Stimulated activated CD4-positive, alpha-beta T cell treated with anti-CD3 and anti-CD28 coated beads, Interleukin-1b, Interleukin-23, amount 100 ng/mL, for 4 hours (primary cell): ENCODE data around the gene LIN28A.
"Not testable (repeated sequence)": the region's sequence is repeated elsewhere in the genome, so short reads cannot be mapped to it uniquely, and the experiment has no call there.

Source experiments
- DNase-seq, 2 donors: peaks; one replicate each; pipeline ENCODE4 v3.0.0-alpha.2; 2020; ENCODE audit warnings: low read depth in 2 of 2

The LIN28A gene

GRCh38 chr1:26410706-26411623 lies at the start of gene LIN28A:
Gene LIN28A (plus strand): TSS chr1:26410817. CDS start chr1:26410892, 75 bp downstream.
- DNase-seq = no peak

- no peak for DNase-seq
Measured at GRCh38 chr1:26361605-26362122, 49.0 kb upstream of the LIN28A start.

- no peak for DNase-seq
Measured at GRCh38 chr1:26362331-26362730, 48.3 kb upstream of the LIN28A start.

- peak; percentile 80 to 84 for DNase-seq
Measured at GRCh38 chr1:26363549-26364448, 46.8 kb upstream of the LIN28A start.

GRCh38 chr1:26364956-26365355 lies 45.7 kb upstream of the LIN28A start:
- no peak for DNase-seq

GRCh38 chr1:26367441-26367840 lies 43.2 kb upstream of the LIN28A start:
- no peak for DNase-seq

GRCh38 chr1:26368006-26368405 lies 42.6 kb upstream of the LIN28A start:
- DNase-seq = no peak

GRCh38 chr1:26368486-26368885 lies 42.1 kb upstream of the LIN28A start:
- no peak for DNase-seq

GRCh38 chr1:26370591-26371382 lies 39.8 kb upstream of the LIN28A start:
- DNase-seq = no peak

GRCh38 chr1:26372039-26372438 lies 38.6 kb upstream of the LIN28A start:
- DNase-seq = no peak

GRCh38 chr1:26372611-26373010 lies 38.0 kb upstream of the LIN28A start, which contains the start of gene ZNF683:
Gene ZNF683 (minus strand): TSS chr1:26372750. CDS start chr1:26368571, 4,179 bp downstream.
- not testable (repeated sequence) for DNase-seq

- no peak for DNase-seq
Measured at GRCh38 chr1:26373281-26373680, 37.3 kb upstream of the LIN28A start.

GRCh38 chr1:26373789-26374188 lies 36.8 kb upstream of the LIN28A start:
- DNase-seq = no peak

- not testable (repeated sequence) for DNase-seq
Measured at GRCh38 chr1:26374361-26374760, 36.3 kb upstream of the LIN28A start.

- DNase-seq = no peak
Measured at GRCh38 chr1:26375081-26375480, 35.5 kb upstream of the LIN28A start.

GRCh38 chr1:26376050-26376449 lies 34.6 kb upstream of the LIN28A start:
- no peak for DNase-seq

GRCh38 chr1:26378088-26378878 lies 32.3 kb upstream of the LIN28A start:
- peak; percentile 32 to 62 for DNase-seq

GRCh38 chr1:26378879-26379251 lies 31.8 kb upstream of the LIN28A start:
- DNase-seq = no peak

GRCh38 chr1:26384076-26384475 lies 26.5 kb upstream of the LIN28A start:
- DNase-seq = no peak

GRCh38 chr1:26385063-26385462 lies 25.6 kb upstream of the LIN28A start:
- DNase-seq = not testable (repeated sequence)
